Measurements from ENCODE around the gene ASB10. TPM values are rescaled to one million over a fixed set of nuclear protein-coding genes. Genes with fewer than 3 reads are reported as not detected.

Gene ASB10
- total RNA-seq, 2 experiments from 2014 or later = not detected

DNA sequence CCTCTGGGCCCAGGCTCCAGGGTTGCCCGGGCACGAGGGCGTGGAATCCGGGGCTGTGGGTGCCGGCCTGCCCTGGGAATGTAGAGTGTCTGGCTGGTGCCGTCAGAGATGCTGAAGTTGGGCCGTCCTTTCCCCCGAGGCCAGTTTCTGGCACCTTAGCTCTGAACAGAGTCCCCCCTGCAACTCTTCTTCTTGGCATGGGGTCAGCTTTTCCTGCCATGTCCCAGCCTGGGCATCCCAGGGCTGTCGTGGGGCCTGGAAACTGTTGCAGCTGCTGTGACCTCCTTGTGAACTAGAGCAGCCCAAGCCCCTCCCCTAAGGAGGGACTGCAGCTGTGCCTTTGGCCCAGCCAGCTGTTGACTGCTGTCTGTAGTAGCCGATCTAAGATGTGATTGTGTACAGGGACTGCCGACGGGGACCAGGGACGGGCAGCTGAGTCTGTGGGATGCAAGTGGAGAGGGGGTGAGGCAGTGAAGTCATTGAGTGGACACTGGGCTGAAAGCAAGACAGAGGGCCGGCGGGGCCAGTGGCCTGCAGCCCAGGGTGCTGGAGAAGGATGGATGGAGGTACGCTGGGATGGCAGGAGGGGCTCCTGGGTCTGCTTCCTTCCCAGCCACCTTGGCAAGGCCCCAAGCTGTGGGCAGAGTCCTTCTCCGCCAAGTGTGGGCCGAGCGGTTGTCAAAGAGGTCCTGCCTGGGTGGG lies 55.3 kb downstream of the ASB10 start:
- H3K27ac Mint-ChIP-seq = no peak overlapping the region
- H3K36me3 Mint-ChIP-seq = no peaks in the 10 kb centered on the region
- H3K4me1 Mint-ChIP-seq = peaks cover 3% of the 10 kb centered on the region
- no peaks in the 10 kb centered on the region for H3K27me3 Mint-ChIP-seq
- H3K9me3 Mint-ChIP-seq (ENCODE audit: low read depth) = no peaks in the 10 kb centered on the region
- ATAC-seq = no peak
- CTCF ChIA-PET = interaction anchor here (1.2 kb wide), 1 partner anchor 8 kb away, joined by 4 read pairs; no protein-coding TSS in a partner anchor
- H3K4me3 Mint-ChIP-seq = no peak overlapping the region
- DNase-seq = no peak

DNA sequence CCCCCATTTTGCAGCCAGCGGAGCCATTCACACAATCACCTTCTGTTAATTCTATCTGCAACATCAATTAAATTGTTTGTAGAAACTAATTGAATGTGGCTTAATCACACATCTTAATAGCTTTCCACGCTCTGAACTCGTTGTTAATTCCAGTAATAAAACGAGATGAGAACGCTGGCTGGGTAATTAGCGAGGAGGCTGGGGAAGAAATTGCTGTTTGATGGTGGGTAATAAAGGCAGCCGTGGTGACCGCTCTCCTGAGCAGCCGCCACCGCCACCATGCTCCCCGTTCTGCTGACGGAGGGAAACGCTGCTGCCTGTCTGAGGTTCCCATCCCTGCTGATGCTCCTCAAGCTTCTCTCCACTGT lies 55.8 kb downstream of the ASB10 start:
- Mint-ChIP-seq H3K36me3 (no peaks in the 10 kb centered on the region), H3K4me3 (no peak overlapping the region), H3K27ac (no peak overlapping the region), H3K27me3 (no peaks in the 10 kb centered on the region), H3K9me3 (ENCODE audit: low read depth) (no peaks in the 10 kb centered on the region), H3K4me1 (peaks cover 3% of the 10 kb centered on the region)
- DNase-seq = no peak
- CTCF ChIA-PET = no interaction called here
- ATAC-seq = no peak

- Mint-ChIP-seq H3K27ac (no peak overlapping the region), H3K4me1 (peaks cover 3% of the 10 kb centered on the region), H3K4me3 (no peak overlapping the region), H3K9me3 (ENCODE audit: low read depth) (no peaks in the 10 kb centered on the region), H3K36me3 (no peaks in the 10 kb centered on the region), H3K27me3 (no peaks in the 10 kb centered on the region)
- CTCF ChIA-PET = interaction anchor here (0.9 to 1.4 kb wide), 3 partner anchors 23 to 114 kb away, joined by 3 read pairs; no protein-coding TSS in a partner anchor
- ATAC-seq (no peak), DNase-seq (no peak)
Observed at GRCh38 chr7:151130741-151131157, 56.3 kb downstream of the ASB10 start.

- DNase-seq = no peak
- Mint-ChIP-seq H3K36me3 (no peaks in the 10 kb centered on the region), H3K9me3 (ENCODE audit: low read depth) (no peaks in the 10 kb centered on the region), H3K27ac (no peak overlapping the region), H3K27me3 (no peaks in the 10 kb centered on the region), H3K4me3 (no peak overlapping the region), H3K4me1 (peaks cover 3% of the 10 kb centered on the region)
- ATAC-seq = no peak
- CTCF ChIA-PET = interaction anchor here (0.9 to 1.4 kb wide), 4 partner anchors 22 to 175 kb away, joined by 3 read pairs; no protein-coding TSS in a partner anchor
Observed at GRCh38 chr7:151129960-151130591, 57.0 kb downstream of the ASB10 start.

- Mint-ChIP-seq H3K27ac (no peak overlapping the region), H3K36me3 (no peaks in the 10 kb centered on the region), H3K4me1 (peaks cover 3% of the 10 kb centered on the region), H3K9me3 (ENCODE audit: low read depth) (no peaks in the 10 kb centered on the region), H3K27me3 (peaks cover 3% of the 10 kb centered on the region), H3K4me3 (no peak overlapping the region)
- CTCF ChIA-PET = interaction anchor here (0.9 to 1.4 kb wide), 5 partner anchors 21 to 231 kb away, joined by 3 read pairs; no protein-coding TSS in a partner anchor
- DNase-seq (no peak), ATAC-seq (no peak)
Observed at GRCh38 chr7:151129117-151129959, 57.7 kb downstream of the ASB10 start.

DNA sequence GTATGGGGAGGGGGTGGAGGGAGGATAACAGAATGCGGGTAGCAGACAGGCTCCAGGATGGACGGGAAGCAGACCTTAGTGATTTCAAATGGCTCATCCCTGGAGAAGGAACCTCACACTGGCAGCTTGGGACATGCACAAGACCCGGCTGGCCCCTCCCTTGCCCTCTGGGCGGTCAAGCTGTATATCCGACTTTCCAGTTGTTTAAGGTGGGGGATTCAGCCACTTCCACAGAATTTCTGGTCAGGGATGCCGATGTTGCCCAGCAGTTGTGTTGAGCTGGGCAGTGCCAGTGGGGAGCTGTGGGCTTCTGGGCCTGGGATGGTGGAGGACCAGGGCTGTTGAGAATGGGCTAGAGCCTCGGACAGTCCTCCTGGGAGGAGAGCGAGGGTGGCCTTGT lies 58.3 kb downstream of the ASB10 start:
- peaks cover 3% of the 10 kb centered on the region for H3K27me3 Mint-ChIP-seq
- H3K4me3 Mint-ChIP-seq = no peak overlapping the region
- peaks cover 3% of the 10 kb centered on the region for H3K4me1 Mint-ChIP-seq
- no peaks in the 10 kb centered on the region for H3K9me3 Mint-ChIP-seq (ENCODE audit: low read depth)
- H3K36me3 Mint-ChIP-seq = no peaks in the 10 kb centered on the region
- no peak for ATAC-seq
- no peak overlapping the region for H3K27ac Mint-ChIP-seq
- CTCF ChIA-PET = interaction anchor here (1.2 to 1.3 kb wide), 2 partner anchors 176 to 230 kb away, joined by 3 read pairs; no protein-coding TSS in a partner anchor
- DNase-seq = no peak

- DNase-seq = no peak
- ATAC-seq = no peak
- Mint-ChIP-seq H3K4me3 (no peak overlapping the region), H3K4me1 (peaks cover 3% of the 10 kb centered on the region), H3K27ac (no peak overlapping the region), H3K27me3 (peaks cover 3% of the 10 kb centered on the region), H3K9me3 (ENCODE audit: low read depth) (no peaks in the 10 kb centered on the region), H3K36me3 (no peaks in the 10 kb centered on the region)
- CTCF ChIA-PET = interaction anchor here (1.2 to 1.3 kb wide), 2 partner anchors 37 to 230 kb away, joined by 3 read pairs; no protein-coding TSS in a partner anchor
Observed at GRCh38 chr7:151128144-151128543, 58.9 kb downstream of the ASB10 start.

GRCh38 chr7:151126491-151127137 lies 60.4 kb downstream of the ASB10 start:
- DNase-seq (no peak), ATAC-seq (no peak)
- CTCF ChIA-PET = interaction anchor here (0.6 to 1.1 kb wide), 2 partner anchors 30 to 117 kb away, joined by 3 read pairs; no protein-coding TSS in a partner anchor
- no peaks in the 10 kb centered on the region for H3K36me3 Mint-ChIP-seq
- H3K27ac Mint-ChIP-seq = no peak overlapping the region
- no peaks in the 10 kb centered on the region for H3K9me3 Mint-ChIP-seq (ENCODE audit: low read depth)
- H3K27me3 Mint-ChIP-seq = peaks cover 3% of the 10 kb centered on the region
- peaks cover 3% of the 10 kb centered on the region for H3K4me1 Mint-ChIP-seq
- no peak overlapping the region for H3K4me3 Mint-ChIP-seq

DNA sequence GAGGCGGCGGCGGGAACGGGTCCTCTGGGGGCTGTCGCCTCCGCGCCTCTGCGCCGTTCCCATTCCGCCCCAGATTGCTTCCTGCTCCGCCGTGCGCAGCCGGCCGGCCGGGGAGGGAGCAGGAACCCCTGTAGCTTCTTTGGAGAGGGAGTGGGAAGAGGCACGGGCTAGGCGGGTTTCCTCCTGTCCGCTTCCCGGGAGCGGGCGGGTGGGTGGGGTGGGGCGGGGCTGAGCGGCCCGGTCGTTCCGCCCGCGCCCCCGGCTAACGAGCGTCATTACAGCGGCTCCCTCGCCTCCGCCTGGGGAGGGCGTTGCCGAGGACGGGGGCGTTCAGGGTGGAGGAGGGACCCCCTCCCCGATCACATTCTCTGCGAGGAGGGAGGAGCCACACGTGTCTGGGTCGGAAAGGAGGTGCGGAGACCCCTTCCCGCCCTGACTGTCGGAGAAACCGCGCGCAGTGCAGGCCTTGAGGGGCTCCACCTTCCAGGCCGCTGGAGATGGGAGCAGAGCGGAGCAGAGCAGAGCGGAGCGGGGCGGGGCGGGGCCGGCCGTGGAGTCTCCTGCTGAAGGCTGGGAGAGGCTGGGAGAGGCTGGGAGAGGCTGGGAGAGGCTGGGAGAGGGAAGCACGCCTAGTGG lies 61.1 kb downstream of the ASB10 start:
- H3K4me3 Mint-ChIP-seq = no peak overlapping the region
- ATAC-seq (no peak), DNase-seq (no peak)
- no peaks in the 10 kb centered on the region for H3K36me3 Mint-ChIP-seq
- peaks cover 3% of the 10 kb centered on the region for H3K27me3 Mint-ChIP-seq
- CTCF ChIA-PET = interaction anchor here (0.8 to 4.1 kb wide), 3 partner anchors 43 to 119 kb away, joined by 3 to 60 read pairs (median 24); no protein-coding TSS in a partner anchor
- H3K4me1 Mint-ChIP-seq = peaks cover 3% of the 10 kb centered on the region
- no peak overlapping the region for H3K27ac Mint-ChIP-seq
- no peaks in the 10 kb centered on the region for H3K9me3 Mint-ChIP-seq (ENCODE audit: low read depth)

Other genes starting within 250 kb of the ASB10 start
- gene KCNH2, start 208.9 kb downstream of the ASB10 start, total RNA-seq = under 1 TPM in 1 of 2 experiments, not detected in 1; 0.07 TPM
- 10 to 100 TPM in 1 of 2 experiments, 1 to 10 TPM in 1; 6.4 to 10.8 TPM for gene NOS3, start 196.2 kb downstream of the ASB10 start, total RNA-seq
- 1 to 10 TPM; 2.3 to 3.4 TPM for gene ATG9B, start 162.8 kb downstream of the ASB10 start, total RNA-seq
- gene ABCB8, start 158.8 kb downstream of the ASB10 start, total RNA-seq = 10 to 100 TPM; 50.3 to 52.4 TPM
- 1 to 10 TPM; 3.9 to 5.3 TPM for gene ASIC3, start 138.7 kb downstream of the ASB10 start, total RNA-seq
- 10 to 100 TPM; 18.1 to 24.4 TPM for gene CDK5, start 129.4 kb downstream of the ASB10 start, total RNA-seq
- gene SLC4A2, start 127.7 kb downstream of the ASB10 start, total RNA-seq = 100 to 1,000 TPM; 114 to 121 TPM
- 10 to 100 TPM; 77.7 to 79.5 TPM for gene FASTK, start 106.4 kb downstream of the ASB10 start, total RNA-seq
- 10 to 100 TPM; 83.1 to 85.7 TPM for gene TMUB1, start 103.8 kb downstream of the ASB10 start, total RNA-seq
- 10 to 100 TPM; 30.0 to 36.2 TPM for gene AGAP3, start 100.8 kb downstream of the ASB10 start, total RNA-seq
- not detected for gene GBX1, start 19.6 kb downstream of the ASB10 start, total RNA-seq
- gene H2BK1, start 23.2 kb upstream of the ASB10 start, total RNA-seq = not detected
- gene ABCF2, start 40.0 kb upstream of the ASB10 start, total RNA-seq = 10 to 100 TPM; 37.8 to 47.3 TPM
- gene CHPF2, start 45.2 kb upstream of the ASB10 start, total RNA-seq = 10 to 100 TPM; 46.1 to 46.8 TPM
- gene SMARCD3, start 61.4 kb upstream of the ASB10 start, total RNA-seq = 1 to 10 TPM; 1.0 to 2.5 TPM
- 10 to 100 TPM; 71.3 to 73.3 TPM for gene NUB1, start 154.6 kb upstream of the ASB10 start, total RNA-seq
- gene WDR86, start 222.8 kb upstream of the ASB10 start, total RNA-seq = under 1 TPM in 1 of 2 experiments, not detected in 1; 0.29 TPM